GM21619 (cell line): Measurements from ENCODE around the gene PSKH1.
"Not testable (repeated sequence)": the region's sequence is repeated elsewhere in the genome, so short reads cannot be mapped to it uniquely, and the experiment has no call there.

Source experiments
- ATAC-seq: cut with Tn5 transposase; IDR thresholded peaks from one replicate; pipeline ENCODE4 v1.9.1; 2021; ENCODE audit not compliant: unreplicated experiment

The PSKH1 gene

GRCh38 chr16:67885976-67886375 is 7.1 kb upstream of the PSKH1 start:
- ATAC-seq = no peak

- no peak for ATAC-seq
Observed at GRCh38 chr16:67886387-67886786, 6.7 kb upstream of the PSKH1 start.

DNA sequence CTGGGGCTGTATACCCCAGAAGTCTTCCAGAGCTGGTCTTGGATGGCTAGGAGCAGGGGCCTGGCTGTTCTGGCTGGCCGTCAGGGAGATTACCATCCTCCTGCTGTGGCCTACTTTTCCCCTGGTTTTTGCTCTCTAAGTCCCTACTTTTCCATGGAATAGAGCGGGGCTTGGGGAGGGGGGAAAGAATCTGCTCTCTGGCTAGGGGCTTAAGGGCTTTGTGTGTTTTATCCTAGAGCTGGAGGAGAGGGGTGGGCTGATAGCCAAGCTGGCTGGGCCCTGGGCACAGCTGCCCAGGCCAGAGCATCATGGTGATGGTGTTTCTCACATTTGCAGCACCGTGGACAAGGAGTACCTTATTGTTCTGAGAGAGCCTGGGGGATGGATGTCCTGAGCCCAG is 4.7 kb upstream of the PSKH1 start:
- no peak for ATAC-seq

DNA sequence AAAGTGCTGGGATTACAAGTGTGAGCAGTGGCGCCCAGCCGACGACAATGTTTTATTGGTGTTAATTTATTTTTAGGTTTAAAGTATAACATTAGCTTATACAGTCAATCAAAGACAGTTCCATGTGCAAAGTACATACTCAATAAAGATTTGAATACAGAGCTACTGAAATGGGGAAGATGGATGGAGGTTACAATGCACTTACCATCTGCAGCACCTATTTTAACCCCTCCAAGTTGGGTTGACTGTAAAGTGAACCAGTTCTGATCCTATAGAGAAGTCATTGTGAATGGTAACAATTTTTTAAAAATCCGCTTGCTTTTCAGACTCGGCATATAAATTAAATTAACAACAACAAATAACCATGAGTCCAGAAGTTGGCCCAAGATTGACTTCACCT is 679 bp upstream of the PSKH1 start:
- ATAC-seq = no peak

GRCh38 chr16:67893743-67894399 is 817 bp downstream of the PSKH1 start:
- ATAC-seq = peak; percentile 21

- no peak for ATAC-seq
Observed at GRCh38 chr16:67897231-67897630, 4.2 kb downstream of the PSKH1 start.

GRCh38 chr16:67901734-67902133 is 8.7 kb downstream of the PSKH1 start:
- ATAC-seq = no peak

- no peak for ATAC-seq
Observed at GRCh38 chr16:67902831-67903230, 9.8 kb downstream of the PSKH1 start.

- no peak for ATAC-seq
Observed at GRCh38 chr16:67907397-67908180, 14.5 kb downstream of the PSKH1 start.

GRCh38 chr16:67909056-67909742 is 16.1 kb downstream of the PSKH1 start:
- no peak for ATAC-seq

- no peak for ATAC-seq
Observed at GRCh38 chr16:67910158-67910557, 17.1 kb downstream of the PSKH1 start.

- no peak for ATAC-seq
Observed at GRCh38 chr16:67914758-67915495, 21.9 kb downstream of the PSKH1 start.

GRCh38 chr16:67915496-67915769 is 22.4 kb downstream of the PSKH1 start:
- not testable (repeated sequence) for ATAC-seq

- no peak for ATAC-seq
Observed at GRCh38 chr16:67915831-67916723, 23.0 kb downstream of the PSKH1 start.

DNA sequence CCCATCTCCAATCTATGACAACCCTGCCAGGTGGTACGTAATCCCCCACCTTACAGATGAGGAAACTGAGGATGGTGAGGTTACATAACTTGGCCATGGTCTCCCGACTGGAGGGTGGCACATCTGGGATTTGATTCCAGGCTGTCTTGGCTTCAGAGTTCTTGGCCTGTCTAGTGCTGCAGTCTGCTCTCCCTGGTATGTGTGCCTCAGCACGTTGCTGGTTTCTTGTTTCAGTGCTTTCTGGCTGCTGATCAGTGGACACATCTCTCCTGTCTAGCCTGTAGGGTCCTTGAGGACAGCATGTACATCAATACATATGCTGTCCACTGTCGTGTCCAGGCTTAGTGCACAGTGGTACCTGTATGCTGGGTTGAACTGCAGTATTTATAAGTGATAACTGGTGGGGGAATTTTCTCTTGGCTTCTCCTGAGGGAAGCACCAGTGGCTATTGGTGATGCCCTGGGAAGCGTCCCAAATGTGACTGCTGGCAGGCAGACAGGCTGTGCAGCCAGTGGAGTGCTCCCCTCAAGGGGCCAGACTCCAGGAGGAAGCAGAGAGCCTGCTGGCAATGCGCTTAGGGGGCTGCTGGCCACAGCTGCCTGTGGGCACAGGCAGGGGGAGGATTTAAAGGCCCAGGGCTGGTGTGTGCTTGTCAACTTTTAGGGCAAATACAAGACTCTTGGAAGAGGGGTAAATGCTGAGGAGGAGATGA is 24.2 kb downstream of the PSKH1 start:
- no peak for ATAC-seq

DNA sequence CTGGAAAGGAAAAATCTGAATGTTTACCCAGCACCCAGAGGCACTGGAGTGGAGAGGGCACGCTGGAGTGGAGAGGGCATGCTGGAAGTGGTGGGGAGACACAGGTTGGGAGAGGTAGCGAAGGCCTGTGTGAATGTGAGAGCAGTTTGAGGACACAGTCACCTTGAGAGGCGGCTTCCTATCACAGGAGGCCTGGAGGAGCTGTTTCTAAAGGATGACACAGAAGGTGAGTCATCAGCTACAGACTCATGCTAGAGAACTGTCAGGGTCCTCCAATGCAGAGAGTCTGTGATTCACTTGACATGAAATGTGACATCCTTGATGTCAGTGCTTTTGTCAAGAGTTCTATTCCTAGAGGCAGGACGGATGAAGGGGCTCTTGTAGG is 24.8 kb downstream of the PSKH1 start:
- no peak for ATAC-seq

GRCh38 chr16:67919622-67920221 is 26.7 kb downstream of the PSKH1 start:
- ATAC-seq = no peak

DNA sequence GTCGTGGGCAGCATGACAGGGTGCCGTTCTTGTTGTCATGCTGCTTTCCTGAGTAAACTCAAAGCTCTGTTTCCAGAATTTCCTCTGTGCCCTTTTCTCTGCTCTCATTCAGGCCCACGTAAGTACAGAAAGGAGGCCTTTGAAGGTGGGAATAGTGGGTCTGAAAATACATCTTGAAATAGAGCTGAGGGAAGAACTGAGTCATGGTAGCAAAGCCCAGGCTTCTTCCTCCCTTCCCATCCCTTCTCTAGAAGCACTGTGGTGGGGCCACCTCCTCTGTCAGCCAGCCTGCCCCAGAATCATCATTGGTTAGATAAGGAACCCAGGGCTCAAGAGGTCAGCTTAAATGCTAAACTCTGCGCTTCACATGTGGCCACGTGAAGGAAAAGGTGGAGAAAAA is 29.2 kb downstream of the PSKH1 start:
- no peak for ATAC-seq

- ATAC-seq = no peak
Observed at GRCh38 chr16:67922740-67923139, 29.7 kb downstream of the PSKH1 start.
